Osteoblast (primary cell): Measurements from ENCODE around the gene NRSN1. TPM values are rescaled to one million over a fixed set of nuclear protein-coding genes. Genes with fewer than 3 reads are reported as not detected.

ENCODE experiments used
- DNase-seq: peaks from one replicate; pipeline ENCODE4 v3.0.0; 2011; ENCODE audit warnings: low spot score, mixed read lengths; ENCODE audit not compliant: insufficient read length; ENCODE audit errors: missing footprints
- H2AFZ ChIP-seq: 2 replicates; pipeline ENCODE4 v1.6.0; 2011; ENCODE audit warnings: mild to moderate bottlenecking, low read length
- H3K27ac ChIP-seq: 2 replicates; pipeline ENCODE4 v1.5.1; 2011; ENCODE audit warnings: mild to moderate bottlenecking, low read depth, low read length, moderate library complexity
- H3K27me3 ChIP-seq: 2 replicates; pipeline ENCODE4 v1.6.0; 2012; ENCODE audit warnings: mild to moderate bottlenecking, control low read depth, inconsistent platforms, low read length, moderate library complexity; ENCODE audit not compliant: insufficient read depth
- H3K36me3 ChIP-seq: 2 replicates; pipeline ENCODE4 v1.5.1; 2011; ENCODE audit warnings: mild to moderate bottlenecking, low read length, control low read depth, moderate library complexity; ENCODE audit not compliant: insufficient read depth
- H3K4me1 ChIP-seq: 2 replicates; pipeline ENCODE4 v1.5.1; 2011; ENCODE audit warnings: mild to moderate bottlenecking, low read length, control low read depth, moderate library complexity; ENCODE audit not compliant: insufficient read depth
- H3K4me2 ChIP-seq: 2 replicates; pipeline ENCODE4 v1.6.0; 2011; ENCODE audit warnings: mild to moderate bottlenecking, low read length; ENCODE audit not compliant: insufficient read depth
- H3K4me3 ChIP-seq: fragments of 200-600 bp; sonication (generic); 3 replicates; pipeline ENCODE4 v1.5.1; 2012; ENCODE audit warnings: mild to moderate bottlenecking, low read length, inconsistent platforms; ENCODE audit not compliant: insufficient read depth
- H3K79me2 ChIP-seq: 2 replicates; pipeline ENCODE4 v1.6.0; 2012; ENCODE audit warnings: mild to moderate bottlenecking, low read length, control low read depth, inconsistent platforms; ENCODE audit not compliant: insufficient read depth
- H3K9me3 ChIP-seq: 2 replicates; pipeline ENCODE4 v1.5.1; 2011; ENCODE audit warnings: low read depth, low read length, control low read depth
- H4K20me1 ChIP-seq: 2 replicates; pipeline ENCODE4 v1.6.0; 2012; ENCODE audit warnings: mild to moderate bottlenecking, low read length, control low read depth; ENCODE audit not compliant: insufficient read depth
- total RNA-seq: library from RNA; depleted of rRNA; stranded (reverse); fragments of >200 nt; gene quantifications from 2 replicates; pipeline ENCODE4 v1.2.3, GENCODE V29; 2012
- TF ChIP-seq, protein P1 (sequence below): IDR thresholded peaks from 2 replicates; pipeline ENCODE4 v1.5.1; 2011; ENCODE audit warnings: mild to moderate bottlenecking, low read depth, low read length, moderate library complexity; ENCODE audit errors: extremely low read depth

The NRSN1 gene
- total RNA-seq, 1 donor, result not detected

DNA sequence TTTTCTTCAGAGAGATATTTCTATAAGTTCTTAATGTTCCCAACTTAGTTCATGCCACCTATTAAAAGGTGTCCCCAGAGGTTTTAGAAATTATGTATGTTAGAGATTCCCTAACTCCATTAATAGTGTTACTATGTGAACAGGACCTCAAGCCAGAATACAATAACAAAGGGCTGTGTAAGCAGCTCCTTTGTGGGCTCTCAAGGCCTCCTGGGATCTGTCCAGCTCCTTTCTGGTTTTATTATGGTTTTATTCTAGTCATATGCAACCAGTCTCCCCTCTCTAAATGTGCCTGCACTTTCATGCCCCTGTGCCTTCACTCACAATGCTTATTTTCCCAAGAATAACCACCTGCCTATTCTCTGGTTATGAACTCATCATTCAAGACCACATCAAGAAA lies 22.7 kb downstream of the NRSN1 start:
- no peak overlapping the region for H3K4me2 ChIP-seq
- H3K36me3 ChIP-seq, result no peaks in the 10 kb centered on the region
- no peaks in the 10 kb centered on the region for H3K79me2 ChIP-seq
- peak; percentile 25 for DNase-seq
- TF ChIP-seq, protein P1, sequence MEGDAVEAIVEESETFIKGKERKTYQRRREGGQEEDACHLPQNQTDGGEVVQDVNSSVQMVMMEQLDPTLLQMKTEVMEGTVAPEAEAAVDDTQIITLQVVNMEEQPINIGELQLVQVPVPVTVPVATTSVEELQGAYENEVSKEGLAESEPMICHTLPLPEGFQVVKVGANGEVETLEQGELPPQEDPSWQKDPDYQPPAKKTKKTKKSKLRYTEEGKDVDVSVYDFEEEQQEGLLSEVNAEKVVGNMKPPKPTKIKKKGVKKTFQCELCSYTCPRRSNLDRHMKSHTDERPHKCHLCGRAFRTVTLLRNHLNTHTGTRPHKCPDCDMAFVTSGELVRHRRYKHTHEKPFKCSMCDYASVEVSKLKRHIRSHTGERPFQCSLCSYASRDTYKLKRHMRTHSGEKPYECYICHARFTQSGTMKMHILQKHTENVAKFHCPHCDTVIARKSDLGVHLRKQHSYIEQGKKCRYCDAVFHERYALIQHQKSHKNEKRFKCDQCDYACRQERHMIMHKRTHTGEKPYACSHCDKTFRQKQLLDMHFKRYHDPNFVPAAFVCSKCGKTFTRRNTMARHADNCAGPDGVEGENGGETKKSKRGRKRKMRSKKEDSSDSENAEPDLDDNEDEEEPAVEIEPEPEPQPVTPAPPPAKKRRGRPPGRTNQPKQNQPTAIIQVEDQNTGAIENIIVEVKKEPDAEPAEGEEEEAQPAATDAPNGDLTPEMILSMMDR, result no peak
- H3K27me3 ChIP-seq, result no peaks in the 10 kb centered on the region
- H3K27ac ChIP-seq, result no peak overlapping the region
- no peaks in the 10 kb centered on the region for H4K20me1 ChIP-seq
- no peak overlapping the region for H3K4me3 ChIP-seq
- H3K9me3 ChIP-seq, result no peaks in the 10 kb centered on the region
- H2AFZ ChIP-seq, result no peak overlapping the region
- H3K4me1 ChIP-seq, result no peaks in the 10 kb centered on the region

DNA sequence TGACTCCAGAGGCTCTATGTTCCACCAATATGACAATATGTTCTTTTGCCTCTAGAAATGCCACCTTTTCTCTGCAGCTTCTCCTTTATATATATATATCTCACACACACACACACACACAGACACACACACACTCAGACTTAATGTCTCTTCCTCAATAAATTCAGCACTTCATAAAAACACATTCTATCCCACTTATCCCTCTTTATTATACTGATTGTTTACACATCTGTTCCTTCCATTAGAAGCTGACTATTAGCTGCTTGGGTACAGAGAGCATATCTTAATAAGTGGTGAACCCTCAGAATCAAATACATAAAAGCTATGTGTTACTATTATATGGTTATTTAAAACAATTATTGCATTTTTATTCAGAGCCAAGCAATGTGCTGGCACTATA lies 23.3 kb downstream of the NRSN1 start:
- Histone ChIP-seq H3K4me1 (no peaks in the 10 kb centered on the region), H2AFZ (no peak overlapping the region), H4K20me1 (no peaks in the 10 kb centered on the region), H3K27ac (no peak overlapping the region), H3K27me3 (no peaks in the 10 kb centered on the region), H3K79me2 (no peaks in the 10 kb centered on the region), H3K9me3 (no peaks in the 10 kb centered on the region), H3K36me3 (no peaks in the 10 kb centered on the region), H3K4me3 (no peak overlapping the region), H3K4me2 (no peak overlapping the region)
- no peak for DNase-seq
- TF ChIP-seq, protein P1, result no peak

DNA sequence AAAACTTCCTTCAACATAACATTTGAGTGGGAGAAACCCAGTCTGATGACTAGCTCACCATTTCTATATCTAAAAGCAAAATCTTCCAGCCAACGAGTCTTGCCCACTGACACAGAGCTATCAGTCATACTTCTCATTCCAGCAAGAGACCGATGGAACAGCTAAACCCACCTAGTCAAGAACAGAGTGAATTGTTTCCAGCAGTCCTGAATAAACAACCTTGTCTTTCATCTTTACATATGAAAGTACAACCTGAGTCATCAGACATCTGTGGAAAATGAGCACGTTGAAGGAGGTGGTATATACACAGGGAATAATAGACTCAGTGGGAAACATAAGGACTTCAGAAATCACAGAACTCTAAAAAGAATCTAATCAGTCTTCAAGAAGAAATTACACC lies 23.8 kb downstream of the NRSN1 start:
- DNase-seq, result no peak
- no peak overlapping the region for H3K4me3 ChIP-seq
- no peak overlapping the region for H3K4me2 ChIP-seq
- no peak overlapping the region for H3K27ac ChIP-seq
- no peaks in the 10 kb centered on the region for H3K27me3 ChIP-seq
- H3K36me3 ChIP-seq, result no peaks in the 10 kb centered on the region
- no peaks in the 10 kb centered on the region for H4K20me1 ChIP-seq
- no peak overlapping the region for H2AFZ ChIP-seq
- no peaks in the 10 kb centered on the region for H3K9me3 ChIP-seq
- no peaks in the 10 kb centered on the region for H3K4me1 ChIP-seq
- TF ChIP-seq, protein P1, result no peak
- no peaks in the 10 kb centered on the region for H3K79me2 ChIP-seq

DNA sequence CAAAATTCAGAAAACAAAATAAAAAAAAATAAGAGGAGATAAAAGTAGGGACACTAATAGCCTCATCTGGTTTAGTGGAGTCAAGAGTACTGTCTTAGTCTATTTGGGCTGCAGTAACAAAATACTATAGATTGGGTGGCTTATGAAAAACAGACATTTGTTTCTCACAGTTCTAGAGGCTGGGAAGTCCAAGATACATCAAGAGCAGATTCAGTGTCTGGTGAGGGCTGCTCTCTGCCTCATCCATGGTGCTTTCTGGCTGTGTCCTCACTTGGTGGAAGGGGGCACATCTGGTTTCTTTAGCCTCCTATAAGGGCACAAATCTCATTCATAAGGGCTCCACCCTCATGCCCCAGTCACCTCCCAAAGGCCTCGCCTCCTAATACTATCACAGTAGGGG lies 26.0 kb downstream of the NRSN1 start:
- no peak overlapping the region for H3K27ac ChIP-seq
- no peak overlapping the region for H3K4me2 ChIP-seq
- H3K9me3 ChIP-seq, result no peaks in the 10 kb centered on the region
- H3K27me3 ChIP-seq, result no peaks in the 10 kb centered on the region
- TF ChIP-seq, protein P1, result no peak
- H3K4me1 ChIP-seq, result no peaks in the 10 kb centered on the region
- H3K36me3 ChIP-seq, result no peaks in the 10 kb centered on the region
- no peak for DNase-seq
- H3K79me2 ChIP-seq, result no peaks in the 10 kb centered on the region
- no peak overlapping the region for H3K4me3 ChIP-seq
- H2AFZ ChIP-seq, result no peak overlapping the region
- no peaks in the 10 kb centered on the region for H4K20me1 ChIP-seq
